Left ventricle myocardium inferior (tissue), 1 donor: Measurements from ENCODE around the gene APBA1. TPM values are rescaled to one million over a fixed set of nuclear protein-coding genes. Genes with fewer than 3 reads are reported as not detected.
"Not testable (repeated sequence)": the region's sequence is repeated elsewhere in the genome, so short reads cannot be mapped to it uniquely, and the experiment has no call there.

Source experiments
- DNase-seq: peaks from one replicate; pipeline ENCODE4 v3.0.0-alpha.2; 2020
- H3K27ac ChIP-seq: fragments of 200-600 bp; replicated peaks from 2 replicates; pipeline ENCODE4 v1.8.0; 2021
- H3K27me3 ChIP-seq: fragments of 200-600 bp; 2 replicates; pipeline ENCODE4 v1.8.0; 2021; ENCODE audit warnings: low read depth
- H3K36me3 ChIP-seq: fragments of 200-600 bp; 2 replicates; pipeline ENCODE4 v1.8.0; 2021
- H3K4me1 ChIP-seq: fragments of 200-600 bp; 2 replicates; pipeline ENCODE4 v1.8.0; 2021
- H3K4me3 ChIP-seq: fragments of 200-600 bp; 2 replicates; pipeline ENCODE4 v1.8.0; 2021; ENCODE audit warnings: mild to moderate bottlenecking, moderate library complexity
- H3K9me3 ChIP-seq: fragments of 200-600 bp; replicated peaks from 2 replicates; pipeline ENCODE4 v1.8.0; 2021
- CTCF ChIP-seq: fragments of 200-600 bp; IDR thresholded peaks from 2 replicates; pipeline ENCODE4 v1.8.0; 2021; ENCODE audit warnings: antibody characterized with exemption, mild to moderate bottlenecking, borderline replicate concordance
- intact Hi-C: fragments of 100-400 bp; cut with micrococcal nuclease; formaldehyde crosslinking; loops from one replicate; pipeline ENCODE4 v1.11.0; 2022
- total RNA-seq: library from RNA; stranded (reverse); fragmentation: NEBNext Ultra II Directional; extraction: Animal tissue kit (Norgen Biotek cat#: 25700); gene quantifications from one replicate; pipeline ENCODE4 v1.2.1, GENCODE V29; 2021
- donor health status: DM: no; HTN: yes; CAD: no; lungs with severe emphysema.

The APBA1 gene
- total RNA-seq, 1 donor from 2014 or later, result 3.0 TPM

- intact Hi-C loops, result no loop called here
- DNase-seq, result no peak
- no peak for TF ChIP-seq CTCF
- no peaks in the 10 kb centered on the region for H3K36me3 ChIP-seq
- H3K4me1 ChIP-seq, result peaks cover 19% of the 10 kb centered on the region
- no peaks in the 10 kb centered on the region for H3K27me3 ChIP-seq
- no peak overlapping the region for H3K27ac ChIP-seq
- no peaks in the 10 kb centered on the region for H3K9me3 ChIP-seq
- no peak overlapping the region for H3K4me3 ChIP-seq
These were observed 72.8 kb downstream of the APBA1 start for GRCh38 chr9:69599232-69599971.

GRCh38 chr9:69596906-69597305 lies 75.3 kb downstream of the APBA1 start:
- H3K27ac ChIP-seq, intact Hi-C loops, H3K36me3 ChIP-seq, H3K27me3 ChIP-seq, H3K4me3 ChIP-seq, DNase-seq, H3K9me3 ChIP-seq: not testable (repeated sequence)
- peaks cover 29% of the 10 kb centered on the region for H3K4me1 ChIP-seq

- intact Hi-C loops, result no loop called here
- Histone ChIP-seq H3K36me3 (no peaks in the 10 kb centered on the region), H3K9me3 (no peaks in the 10 kb centered on the region), H3K27ac (no peak overlapping the region), H3K27me3 (no peaks in the 10 kb centered on the region), H3K4me3 (no peak overlapping the region), H3K4me1 (peaks cover 21% of the 10 kb centered on the region)
- no peak for TF ChIP-seq CTCF
- DNase-seq, result no peak
These were observed 78.0 kb downstream of the APBA1 start for GRCh38 chr9:69594180-69594579.

GRCh38 chr9:69593756-69594155 lies 78.4 kb downstream of the APBA1 start:
- H3K27me3 ChIP-seq, result no peaks in the 10 kb centered on the region
- intact Hi-C loops, result no loop called here
- no peak for DNase-seq

GRCh38 chr9:69593301-69593700 lies 78.9 kb downstream of the APBA1 start:
- no peak for DNase-seq
- H3K4me3 ChIP-seq, result no peak overlapping the region
- no peaks in the 10 kb centered on the region for H3K9me3 ChIP-seq
- H3K27ac ChIP-seq, result no peak overlapping the region
- no peaks in the 10 kb centered on the region for H3K27me3 ChIP-seq
- intact Hi-C loops, result no loop called here
- TF ChIP-seq CTCF, result no peak
- peaks cover 21% of the 10 kb centered on the region for H3K4me1 ChIP-seq
- H3K36me3 ChIP-seq, result no peaks in the 10 kb centered on the region

More at GRCh38 chr9:69593756-69594155, 78.4 kb downstream of the APBA1 start:
- no peak overlapping the region for H3K4me3 ChIP-seq
- peaks cover 21% of the 10 kb centered on the region for H3K4me1 ChIP-seq
- no peak overlapping the region for H3K27ac ChIP-seq
- no peaks in the 10 kb centered on the region for H3K9me3 ChIP-seq
- H3K36me3 ChIP-seq, result no peaks in the 10 kb centered on the region
- TF ChIP-seq CTCF, result no peak

GRCh38 chr9:69590266-69590665 lies 81.9 kb downstream of the APBA1 start:
- TF ChIP-seq CTCF, result no peak
- H3K36me3 ChIP-seq, result no peaks in the 10 kb centered on the region
- no peak overlapping the region for H3K4me3 ChIP-seq
- H3K9me3 ChIP-seq, result no peaks in the 10 kb centered on the region
- no peak overlapping the region for H3K27ac ChIP-seq
- intact Hi-C loops, result no loop called here
- H3K4me1 ChIP-seq, result peaks cover 21% of the 10 kb centered on the region
- H3K27me3 ChIP-seq, result no peaks in the 10 kb centered on the region
- no peak for DNase-seq
